NCI-H510A treated with DMSO at 0.1 percent for 48 hours (cell line): ENCODE measurements around the gene SPIN1.

Experiments
- DNase-seq: peaks from one replicate; lab custom pipeline; 2025; lab: John Stamatoyannopoulos, UW

Gene SPIN1

GRCh38 chr9:88498880-88499279, 110.6 kb downstream of the SPIN1 start:
- no peak for DNase-seq

DNA sequence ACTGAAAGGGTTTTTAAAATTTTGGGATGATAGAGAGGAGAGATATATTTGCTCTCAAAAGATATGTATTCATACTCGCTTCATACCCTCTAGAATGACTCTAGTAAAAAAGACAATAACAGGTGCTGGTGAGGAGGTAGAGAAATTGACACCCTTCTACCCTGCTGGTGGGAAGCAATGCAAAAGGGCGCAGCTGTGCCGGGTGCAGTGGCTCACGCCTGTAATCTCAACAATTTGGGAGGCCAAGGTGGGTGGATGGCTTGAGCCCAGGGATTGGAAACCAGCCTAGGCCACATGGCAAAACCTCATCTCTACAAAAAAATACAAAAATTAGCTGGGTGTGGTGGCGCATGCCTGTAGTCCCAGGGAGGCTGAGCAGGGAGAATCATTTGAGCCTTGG, 112.8 kb downstream of the SPIN1 start:
- DNase-seq: no peak

- no peak for DNase-seq
These were observed 114.3 kb downstream of the SPIN1 start for GRCh38 chr9:88502552-88503034.

DNA sequence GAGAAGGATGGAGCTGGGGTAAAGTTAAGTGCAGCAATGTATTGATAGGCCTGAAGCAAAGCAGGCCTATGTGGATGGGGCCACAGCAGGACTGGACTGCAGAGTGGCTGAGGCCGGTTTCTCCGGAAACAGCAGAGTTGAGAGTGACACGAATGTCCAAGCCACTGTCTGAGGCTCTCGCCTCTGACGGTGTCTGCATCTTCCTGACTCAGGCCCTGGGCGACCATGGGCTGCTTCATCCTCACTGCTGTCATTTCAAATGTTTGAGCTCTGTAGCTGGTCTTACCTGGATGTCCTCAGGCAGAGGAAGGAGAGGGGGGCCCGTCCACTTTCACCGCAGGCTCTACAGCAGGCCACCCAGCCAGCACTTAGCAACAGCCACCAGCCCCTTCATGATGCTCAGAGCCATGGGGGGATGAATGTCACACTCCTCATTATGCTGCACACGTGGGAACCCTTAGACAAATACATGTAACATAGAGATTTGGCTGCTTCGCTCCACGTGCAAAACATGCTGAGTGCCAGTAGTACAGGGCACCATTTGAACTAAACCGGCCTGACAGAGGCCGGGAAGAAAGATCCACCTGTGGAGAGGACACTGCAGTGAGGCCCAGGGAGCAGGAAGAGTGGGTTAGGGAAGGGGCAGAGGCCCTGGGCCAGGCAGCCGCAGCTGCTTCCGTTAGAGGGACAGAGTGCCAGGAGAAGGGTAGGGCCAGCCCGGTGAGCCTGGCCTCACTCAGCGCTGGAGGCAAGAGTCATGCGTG, 115.0 kb downstream of the SPIN1 start:
- no peak for DNase-seq

GRCh38 chr9:88503845-88504764, 115.9 kb downstream of the SPIN1 start:
- DNase-seq: no peak

DNA sequence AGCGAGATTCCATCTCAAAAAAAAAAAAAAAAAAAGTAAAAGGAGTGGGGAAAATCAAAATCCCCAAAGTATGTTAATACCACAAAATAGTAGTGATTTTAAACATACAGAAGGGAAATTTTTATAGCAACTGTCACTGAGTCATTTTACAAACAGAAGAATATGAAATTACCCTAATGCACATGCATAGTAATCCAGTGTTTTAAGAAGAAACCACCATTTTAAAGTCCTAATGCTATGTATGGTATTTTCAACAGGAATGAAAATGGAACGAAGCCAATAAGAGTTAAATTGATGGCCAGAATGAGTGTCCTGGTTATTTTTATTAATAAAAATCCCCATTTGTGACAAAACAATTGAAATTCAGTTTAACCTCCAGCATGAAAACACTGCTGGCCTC, 120.1 kb downstream of the SPIN1 start:
- DNase-seq: no peak

GRCh38 chr9:88511906-88512305, 123.7 kb downstream of the SPIN1 start:
- DNase-seq: no peak

DNA sequence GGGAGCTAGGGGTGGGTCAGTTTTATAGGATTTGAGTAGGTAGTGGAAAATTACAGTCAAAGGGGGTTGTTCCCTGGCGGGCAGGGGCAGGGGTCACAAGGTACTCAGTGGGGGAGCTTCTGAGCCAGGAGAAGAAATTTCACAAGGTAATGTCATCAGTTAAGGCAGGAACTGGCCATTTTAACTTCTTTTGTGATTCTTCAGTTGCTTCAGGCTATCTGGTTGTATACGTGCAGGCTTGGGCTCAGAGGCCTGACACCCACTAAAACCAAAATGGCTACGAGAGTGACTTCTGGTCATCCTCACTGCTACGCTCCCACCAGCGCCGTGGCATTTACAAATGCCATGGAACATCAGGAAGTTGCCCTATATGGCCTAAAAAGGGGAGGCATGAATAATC, 126.0 kb downstream of the SPIN1 start:
- DNase-seq: no peak

- DNase-seq: no peak
These were observed 133.1 kb downstream of the SPIN1 start for GRCh38 chr9:88521308-88521707.

DNA sequence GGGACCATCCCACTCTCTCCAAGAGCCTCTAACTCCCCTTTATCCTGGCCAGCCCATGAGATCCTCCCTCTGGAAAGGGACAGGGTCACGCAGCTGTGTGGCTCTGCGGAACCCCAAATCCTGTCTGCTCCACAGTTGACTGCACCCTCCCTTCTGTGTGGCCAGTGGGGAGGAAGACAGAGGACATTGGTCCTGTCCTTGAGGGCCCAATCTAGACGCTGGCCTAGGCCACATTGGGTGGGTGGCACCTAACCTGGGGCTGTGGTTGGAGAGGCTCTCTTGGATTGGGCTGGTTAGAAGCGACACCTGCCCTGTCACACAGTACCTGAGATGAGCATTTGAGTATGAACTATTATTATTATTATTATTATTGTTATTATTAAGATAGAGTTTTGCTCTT, 134.1 kb downstream of the SPIN1 start:
- DNase-seq: no peak

GRCh38 chr9:88523056-88523455, 134.8 kb downstream of the SPIN1 start:
- no peak for DNase-seq

DNA sequence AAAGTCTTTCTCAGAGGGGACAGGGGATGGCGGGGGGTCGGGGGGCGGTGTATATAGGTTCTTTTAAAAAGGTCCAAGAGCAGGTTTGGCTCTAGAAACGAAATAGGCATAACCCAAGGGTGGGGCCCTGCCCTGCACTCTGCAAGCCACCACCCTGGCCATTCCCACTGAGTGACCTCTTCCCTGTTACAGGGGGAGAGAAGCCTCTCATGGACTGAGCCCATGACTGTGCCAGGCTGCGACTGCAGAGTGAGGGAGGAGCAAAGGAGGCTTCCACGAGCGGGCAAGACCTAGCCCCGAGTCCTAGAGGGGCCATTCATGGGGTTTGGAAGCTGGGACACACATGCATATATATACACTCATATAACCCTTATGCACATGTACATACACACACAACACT, 136.7 kb downstream of the SPIN1 start:
- DNase-seq: no peak

- DNase-seq: no peak
These were observed 139.4 kb downstream of the SPIN1 start for GRCh38 chr9:88527618-88528017.
